ENCODE measurements around the gene ZDHHC16.

Gene ZDHHC16

DNA sequence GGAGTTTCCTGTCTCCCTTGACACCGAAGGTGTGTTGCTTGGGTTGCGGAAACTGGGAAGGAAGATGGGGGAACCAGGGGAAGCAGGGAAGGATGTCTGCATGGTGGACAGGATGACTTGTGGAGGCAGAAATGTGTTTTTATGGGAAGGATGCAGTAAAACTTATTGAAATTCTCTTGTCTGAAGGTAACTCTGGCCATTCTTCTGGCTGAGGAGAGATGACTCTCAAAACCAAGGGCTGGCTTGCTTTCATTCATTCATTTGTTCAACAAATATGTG is 54.3 kb downstream of the ZDHHC16 start:
- no peak for DNase-seq (ENCODE audit: low spot score)
- no peak for TF ChIP-seq CTCF (IDR thresholded peaks at IDR 0.05; ENCODE audit: extremely low read depth, missing control alignments)

- TF ChIP-seq CTCF (IDR thresholded peaks at IDR 0.05; ENCODE audit: extremely low read depth, missing control alignments), result no peak
- DNase-seq (ENCODE audit: low spot score), result no peak
Measured at GRCh38 chr10:97502916-97503315, 56.9 kb downstream of the ZDHHC16 start.

GRCh38 chr10:97503406-97503805 is 57.4 kb downstream of the ZDHHC16 start:
- DNase-seq (ENCODE audit: low spot score), result no peak
- no peak for TF ChIP-seq CTCF (IDR thresholded peaks at IDR 0.05; ENCODE audit: extremely low read depth, missing control alignments)

GRCh38 chr10:97505152-97505551 is 59.2 kb downstream of the ZDHHC16 start:
- no peak for TF ChIP-seq CTCF (IDR thresholded peaks at IDR 0.05; ENCODE audit: extremely low read depth, missing control alignments)
- DNase-seq (ENCODE audit: low spot score), result no peak

DNA sequence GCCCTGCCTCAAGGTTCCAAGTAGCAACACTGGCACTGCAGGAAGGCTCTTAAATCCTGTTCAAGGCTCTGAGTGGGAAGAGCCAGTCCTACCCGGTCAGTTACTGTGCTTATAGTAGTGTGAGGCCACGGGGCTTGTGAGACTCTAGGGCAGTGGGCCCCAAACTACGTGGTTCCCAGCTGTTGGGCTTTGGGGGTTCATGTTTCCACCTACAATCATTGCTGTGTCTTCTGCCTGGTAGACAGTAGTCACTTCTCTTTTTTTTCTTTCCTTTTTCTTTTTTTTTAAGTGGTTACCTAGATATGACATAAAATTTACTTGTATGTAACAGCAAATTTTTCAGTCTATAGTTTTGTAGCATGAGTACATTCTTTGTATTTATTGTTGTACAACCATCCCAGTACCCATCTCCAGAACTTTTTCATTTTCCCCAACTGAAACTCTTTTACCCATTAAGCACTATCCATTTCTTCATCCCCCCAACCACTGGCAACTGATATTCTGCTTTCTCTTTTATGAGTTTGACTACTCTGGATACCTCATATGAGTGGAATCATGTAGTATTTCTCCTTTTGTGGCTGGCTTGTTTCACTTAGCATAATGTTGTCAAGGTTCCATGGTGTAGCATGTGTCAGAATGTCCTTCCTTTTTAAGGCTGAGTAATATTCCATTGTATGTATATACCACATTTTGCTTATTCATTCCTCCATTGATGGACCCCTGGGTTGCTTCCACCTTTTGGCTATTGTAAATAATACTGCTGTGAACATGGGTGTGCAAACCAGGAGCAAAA is 60.4 kb downstream of the ZDHHC16 start:
- no peak for DNase-seq (ENCODE audit: low spot score)
- TF ChIP-seq CTCF (IDR thresholded peaks at IDR 0.05; ENCODE audit: extremely low read depth, missing control alignments), result no peak
